ENCODE measurements around the gene ARFGAP2.

The ARFGAP2 gene

DNA sequence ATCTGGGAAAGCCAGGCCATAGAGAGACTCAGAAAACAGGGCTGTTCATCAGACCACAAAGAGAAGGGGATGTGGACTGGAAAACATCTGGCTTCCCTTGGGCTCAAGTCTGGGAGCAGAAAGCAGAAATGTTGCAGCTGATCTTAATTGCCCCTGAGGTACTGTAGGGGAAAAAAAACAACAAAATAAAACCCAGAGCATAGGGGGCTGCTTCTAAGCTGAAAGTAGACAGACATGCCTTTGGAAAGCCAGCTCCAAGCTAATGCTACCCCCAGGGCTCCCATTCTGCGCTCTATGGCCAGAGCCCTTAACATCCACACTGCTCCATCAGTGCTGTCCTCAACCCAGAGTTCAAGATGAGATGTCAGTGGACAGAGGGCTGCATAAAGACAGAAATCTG lies 11.6 kb upstream of the ARFGAP2 start:
- TF ChIP-seq, protein P1, sequence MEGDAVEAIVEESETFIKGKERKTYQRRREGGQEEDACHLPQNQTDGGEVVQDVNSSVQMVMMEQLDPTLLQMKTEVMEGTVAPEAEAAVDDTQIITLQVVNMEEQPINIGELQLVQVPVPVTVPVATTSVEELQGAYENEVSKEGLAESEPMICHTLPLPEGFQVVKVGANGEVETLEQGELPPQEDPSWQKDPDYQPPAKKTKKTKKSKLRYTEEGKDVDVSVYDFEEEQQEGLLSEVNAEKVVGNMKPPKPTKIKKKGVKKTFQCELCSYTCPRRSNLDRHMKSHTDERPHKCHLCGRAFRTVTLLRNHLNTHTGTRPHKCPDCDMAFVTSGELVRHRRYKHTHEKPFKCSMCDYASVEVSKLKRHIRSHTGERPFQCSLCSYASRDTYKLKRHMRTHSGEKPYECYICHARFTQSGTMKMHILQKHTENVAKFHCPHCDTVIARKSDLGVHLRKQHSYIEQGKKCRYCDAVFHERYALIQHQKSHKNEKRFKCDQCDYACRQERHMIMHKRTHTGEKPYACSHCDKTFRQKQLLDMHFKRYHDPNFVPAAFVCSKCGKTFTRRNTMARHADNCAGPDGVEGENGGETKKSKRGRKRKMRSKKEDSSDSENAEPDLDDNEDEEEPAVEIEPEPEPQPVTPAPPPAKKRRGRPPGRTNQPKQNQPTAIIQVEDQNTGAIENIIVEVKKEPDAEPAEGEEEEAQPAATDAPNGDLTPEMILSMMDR (IDR thresholded peaks at IDR 0.05; ENCODE audit: low read depth, low read length), result no peak
- TF ChIP-seq, protein P2, sequence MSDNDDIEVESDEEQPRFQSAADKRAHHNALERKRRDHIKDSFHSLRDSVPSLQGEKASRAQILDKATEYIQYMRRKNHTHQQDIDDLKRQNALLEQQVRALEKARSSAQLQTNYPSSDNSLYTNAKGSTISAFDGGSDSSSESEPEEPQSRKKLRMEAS (IDR thresholded peaks at IDR 0.05; ENCODE audit: low read depth, low read length), result no peak
- no peak overlapping the region for H3K4me3 ChIP-seq (ENCODE audit: low read depth, low read length)
- no peak for DNase-seq (ENCODE audit: low read depth)

DNA sequence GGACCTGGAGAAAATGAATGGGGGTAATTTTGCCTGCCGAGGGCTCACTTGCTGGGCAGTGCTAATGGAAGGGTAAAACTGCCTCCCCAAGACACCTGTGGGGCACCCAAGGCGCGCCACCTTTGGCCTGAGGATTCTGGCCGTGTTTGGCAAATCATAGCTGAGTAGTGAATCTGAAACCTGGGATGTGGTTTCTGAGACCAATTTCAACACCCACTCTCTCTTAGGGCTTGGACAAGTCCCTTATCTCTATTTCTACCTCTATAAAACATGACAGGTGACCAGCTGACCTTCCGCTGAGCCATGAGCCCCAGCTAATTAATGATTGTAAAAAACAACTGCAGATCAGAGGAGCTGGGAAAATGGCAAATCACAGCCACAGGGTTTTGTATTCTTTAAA lies 11.0 kb upstream of the ARFGAP2 start:
- no peak for DNase-seq (ENCODE audit: low read depth)
- H3K4me3 ChIP-seq (ENCODE audit: low read depth, low read length), result peak overlapping the region; percentile 27
- no peak for TF ChIP-seq POLR2A (IDR thresholded peaks at IDR 0.05; ENCODE audit: extremely low read depth, insufficient read length)
- no peak for TF ChIP-seq MYC (IDR thresholded peaks at IDR 0.05; ENCODE audit: low read depth, low read length)
- TF ChIP-seq, protein P2 (IDR thresholded peaks at IDR 0.05; ENCODE audit: low read depth, low read length), result no peak
- TF ChIP-seq, protein P1 (IDR thresholded peaks at IDR 0.05; ENCODE audit: low read depth, low read length), result no peak

DNA sequence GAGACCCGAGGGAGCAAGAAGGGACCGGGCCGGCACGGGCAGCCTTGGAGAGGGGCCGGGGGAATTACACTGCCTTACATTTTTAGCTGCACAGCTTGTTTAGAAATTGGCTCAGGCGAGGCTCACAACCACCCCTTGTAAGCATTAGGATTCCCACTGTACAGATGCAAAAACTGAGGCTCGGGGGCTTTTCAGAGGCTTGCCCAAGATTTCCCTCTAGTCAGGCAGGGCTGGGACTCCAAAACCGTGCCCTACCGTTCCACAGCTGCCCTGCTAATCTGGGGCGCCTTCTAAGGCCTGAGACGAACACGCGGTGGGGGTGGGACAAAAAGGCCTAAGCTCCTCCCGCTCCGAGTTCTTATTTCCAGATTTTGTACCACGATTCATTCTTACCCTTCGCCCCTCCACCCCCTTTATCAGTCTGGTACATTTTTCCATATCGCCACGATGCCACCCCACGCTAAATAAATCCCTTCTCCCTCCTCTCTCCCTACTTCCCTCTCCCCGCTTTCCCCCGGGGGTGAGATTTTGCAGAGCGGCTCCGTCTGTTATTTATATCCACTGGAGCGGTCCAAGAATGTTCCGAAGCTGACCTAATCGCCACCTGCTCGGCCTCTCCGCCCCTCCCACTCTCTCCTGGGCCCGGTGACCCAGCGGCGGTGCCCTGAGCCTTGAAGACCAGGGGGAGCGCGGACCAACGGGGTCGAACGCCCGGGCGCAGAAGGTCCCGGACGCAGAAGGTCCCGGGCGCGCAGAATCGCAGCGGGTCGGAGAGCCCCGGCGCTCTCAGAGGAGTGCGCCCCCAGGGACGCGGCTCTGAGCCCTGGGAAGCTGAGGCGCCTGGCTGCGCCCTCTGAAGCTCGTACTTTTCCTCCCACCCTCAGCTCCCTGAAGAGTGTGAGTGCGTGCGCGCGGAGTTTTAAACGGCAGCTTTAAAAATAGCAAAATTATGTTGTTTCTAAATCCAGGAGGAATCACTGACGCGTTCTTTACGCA lies 10.3 kb upstream of the ARFGAP2 start:
- TF ChIP-seq, protein P1 (IDR thresholded peaks at IDR 0.05; ENCODE audit: low read depth, low read length), result no peak
- TF ChIP-seq, protein P2 (IDR thresholded peaks at IDR 0.05; ENCODE audit: low read depth, low read length), result peak; percentile 66; the same call in 1 of the 2 replicates
- TF ChIP-seq MYC (IDR thresholded peaks at IDR 0.05; ENCODE audit: low read depth, low read length) (peak; percentile 12), POLR2A (IDR thresholded peaks at IDR 0.05; ENCODE audit: extremely low read depth, insufficient read length) (no peak)
- peak; percentile 80 for DNase-seq (ENCODE audit: low read depth)

DNA sequence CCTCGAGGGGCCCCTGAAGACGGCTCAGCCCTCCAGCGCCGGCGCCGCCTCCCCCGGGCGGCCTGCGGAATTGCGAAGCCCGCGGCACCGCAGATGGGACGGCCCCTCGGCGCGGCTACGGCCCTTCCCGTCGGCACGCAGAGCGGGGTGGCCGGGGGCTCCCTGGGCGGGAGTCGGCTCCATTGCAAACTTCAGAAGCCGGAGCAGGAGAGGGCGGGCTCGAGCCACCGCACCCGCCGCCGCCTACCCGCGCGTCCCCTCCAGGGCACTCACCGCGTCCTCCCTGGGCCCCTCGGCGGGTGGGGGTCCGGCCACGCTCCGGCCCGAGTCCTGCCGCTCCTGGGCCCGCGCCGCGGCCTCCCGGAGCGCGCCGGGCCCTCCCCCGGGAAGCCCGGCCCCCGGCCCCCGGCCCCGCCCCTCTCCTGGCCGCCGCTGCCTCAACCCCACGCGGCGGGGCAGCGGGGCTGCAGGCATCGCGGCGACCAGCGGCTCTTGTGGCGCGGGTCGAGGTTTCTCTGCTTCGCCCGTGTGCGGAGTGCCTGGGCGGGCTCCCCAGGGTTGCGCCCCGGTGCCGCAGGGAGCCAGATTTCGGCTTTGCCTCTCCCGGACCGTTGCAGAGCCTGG lies 9.5 kb upstream of the ARFGAP2 start, which contains the start of gene PACSIN3:
Gene PACSIN3, minus strand, starts transcription at position 359 of the 624 bp plus-strand sequence. CDS start 3,707 bp downstream, outside the sequence.
- TF ChIP-seq POLR2A (IDR thresholded peaks at IDR 0.05; ENCODE audit: extremely low read depth, insufficient read length), result peak; percentile 39
- TF ChIP-seq MYC (IDR thresholded peaks at IDR 0.05; ENCODE audit: low read depth, low read length), result no peak
- TF ChIP-seq, protein P1 (IDR thresholded peaks at IDR 0.05; ENCODE audit: low read depth, low read length), result no peak
- TF ChIP-seq, protein P2 (IDR thresholded peaks at IDR 0.05; ENCODE audit: low read depth, low read length), result peak; percentile 19; the same call in 1 of the 2 replicates
- DNase-seq (ENCODE audit: low read depth), result peak; percentile 73
- peak within 1 kb of the TSS; percentile 42 for H3K4me3 ChIP-seq (ENCODE audit: low read depth, low read length)

More for the DNA sequence above, 10.3 kb upstream of the ARFGAP2 start:
- peak overlapping the region; percentile 32 for H3K4me3 ChIP-seq (ENCODE audit: low read depth, low read length)

DNA sequence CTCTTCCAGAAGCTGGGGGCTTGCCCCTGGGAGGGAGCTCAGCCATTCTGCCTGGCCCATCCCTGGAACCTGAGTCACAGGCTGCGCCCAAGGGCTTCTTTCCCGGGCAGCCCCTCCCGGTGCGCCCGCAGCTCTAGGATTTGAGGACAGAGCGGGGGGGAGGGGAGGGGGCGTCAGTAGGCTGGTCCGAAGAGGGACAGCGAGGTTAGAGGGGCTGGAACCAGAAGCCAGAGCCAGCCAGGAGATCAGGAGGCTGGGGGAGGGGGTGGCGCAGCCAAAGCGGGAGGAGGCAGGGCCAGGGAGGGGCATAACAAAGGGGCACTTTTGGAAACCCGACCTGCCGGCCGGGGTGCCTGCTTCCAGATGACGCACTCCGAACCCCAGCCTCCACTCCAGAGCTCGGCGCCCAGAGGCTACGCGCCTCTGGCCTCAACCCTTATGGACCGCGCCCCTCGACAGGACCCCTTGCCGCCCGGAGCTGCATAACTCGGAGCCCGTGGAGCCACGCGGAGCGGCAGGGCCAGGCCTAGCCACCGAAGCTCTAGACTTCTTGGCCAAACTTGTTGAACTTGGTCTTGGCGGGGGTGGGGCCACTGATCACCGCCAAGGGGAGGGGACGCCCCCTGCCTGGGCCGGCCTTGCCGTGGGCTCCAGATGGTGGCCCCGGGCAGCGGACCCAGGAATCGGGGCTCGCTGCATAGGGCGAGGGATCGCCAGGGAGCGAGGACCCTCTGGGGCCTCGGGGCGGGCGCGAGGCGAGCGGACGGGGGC lies 8.8 kb upstream of the ARFGAP2 start:
- peak; percentile 55 for DNase-seq (ENCODE audit: low read depth)
- H3K4me3 ChIP-seq (ENCODE audit: low read depth, low read length), result peak overlapping the region; percentile 42
- TF ChIP-seq, protein P1 (IDR thresholded peaks at IDR 0.05; ENCODE audit: low read depth, low read length), result no peak
- TF ChIP-seq, protein P2 (IDR thresholded peaks at IDR 0.05; ENCODE audit: low read depth, low read length), result no peak
- TF ChIP-seq POLR2A (IDR thresholded peaks at IDR 0.05; ENCODE audit: extremely low read depth, insufficient read length), result no peak
- no peak for TF ChIP-seq MYC (IDR thresholded peaks at IDR 0.05; ENCODE audit: low read depth, low read length)
